ENCODE measurements around the gene CCNY. TPM values are rescaled to one million over a fixed set of nuclear protein-coding genes. Genes with fewer than 3 reads are reported as not detected.

The CCNY gene
- total RNA-seq, 1 experiment from 2014 or later, result 51.9 TPM

- in situ Hi-C loops (cut with HindIII; ENCODE audit: low pct_unique_long_range_greater_than_20kb, low sequenced_read_pairs), result no loop called here
- H3K9me3 ChIP-seq (ENCODE audit: control insufficient read depth, insufficient read depth, low read depth, low read length), result no peaks in the 10 kb centered on the region
- H3K4me3 ChIP-seq (ENCODE audit: low read depth in 2 of 2, low read length in 2 of 2), result no peak overlapping the region
- no peaks in the 10 kb centered on the region for H3K36me3 ChIP-seq (ENCODE audit: control insufficient read depth, insufficient read depth, low read length)
- ATAC-seq (no peak), DNase-seq (ENCODE audit: low read depth, low spot score) (no peak)
- no peaks in the 10 kb centered on the region for H3K27me3 ChIP-seq (ENCODE audit: control insufficient read depth, insufficient read depth, low read length)
- H3K4me1 ChIP-seq (ENCODE audit: control insufficient read depth, insufficient read depth, low read length), result peaks cover 5% of the 10 kb centered on the region; the same call in 1 of the 2 replicates
- POLR2A ChIA-PET, result no interaction called here
- no peak overlapping the region for H3K27ac ChIP-seq (ENCODE audit: low read length)
- no peak for TF ChIP-seq REST (IDR thresholded peaks at IDR 0.05; ENCODE audit: insufficient read depth in 1 of 2, low read depth in 2 of 2, low read length in 1 of 2)
- no peak for TF ChIP-seq CTCF (IDR thresholded peaks at IDR 0.05)
- TF ChIP-seq POLR2AphosphoS5 (IDR thresholded peaks at IDR 0.05; ENCODE audit: low read depth, low read length), result no peak
- TF ChIP-seq TCF7L2 (IDR thresholded peaks at IDR 0.05; ENCODE audit: low read depth, low read length), result no peak
- TF ChIP-seq SIN3A (IDR thresholded peaks at IDR 0.05; ENCODE audit: borderline replicate concordance, insufficient read depth, low read depth, low read length), result no peak
- CTCF ChIA-PET, result no interaction called here
- intact Hi-C loops (cut with micrococcal nuclease; ENCODE audit: unreplicated experiment), result no loop called here
- BruUV-seq (replicated peaks), result no TSS peak
These were observed 157.1 kb downstream of the CCNY start for GRCh38 chr10:35493196-35494118.

GRCh38 chr10:35495521-35496119 lies 159.3 kb downstream of the CCNY start:
- ATAC-seq, result no peak
- Histone ChIP-seq H3K36me3 (ENCODE audit: control insufficient read depth, insufficient read depth, low read length) (no peaks in the 10 kb centered on the region), H3K4me1 (ENCODE audit: control insufficient read depth, insufficient read depth, low read length) (peaks cover 5% of the 10 kb centered on the region; the same call in 1 of the 2 replicates), H3K9me3 (ENCODE audit: control insufficient read depth, insufficient read depth, low read depth, low read length) (no peaks in the 10 kb centered on the region), H3K27ac (ENCODE audit: low read length) (no peak overlapping the region), H3K27me3 (ENCODE audit: control insufficient read depth, insufficient read depth, low read length) (no peaks in the 10 kb centered on the region), H3K4me3 (ENCODE audit: low read depth in 2 of 2, low read length in 2 of 2) (no peak overlapping the region)
- BruUV-seq (replicated peaks), result no TSS peak
- ChIA-PET POLR2A (no interaction called here), CTCF (no interaction called here)
- intact Hi-C loops (cut with micrococcal nuclease; ENCODE audit: unreplicated experiment) (no loop called here), in situ Hi-C loops (cut with HindIII; ENCODE audit: low pct_unique_long_range_greater_than_20kb, low sequenced_read_pairs) (no loop called here)
- no peak for TF ChIP-seq CTCF (IDR thresholded peaks at IDR 0.05)
- TF ChIP-seq POLR2AphosphoS5 (IDR thresholded peaks at IDR 0.05; ENCODE audit: low read depth, low read length), result no peak
- no peak for TF ChIP-seq REST (IDR thresholded peaks at IDR 0.05; ENCODE audit: insufficient read depth in 1 of 2, low read depth in 2 of 2, low read length in 1 of 2)
- no peak for TF ChIP-seq SIN3A (IDR thresholded peaks at IDR 0.05; ENCODE audit: borderline replicate concordance, insufficient read depth, low read depth, low read length)
- no peak for TF ChIP-seq TCF7L2 (IDR thresholded peaks at IDR 0.05; ENCODE audit: low read depth, low read length)
- DNase-seq (ENCODE audit: low read depth, low spot score), result no peak

Measured in Panc1 (cell line).